A549 (cell line): ENCODE results near the gene CELF2. TPM values are rescaled to one million over a fixed set of nuclear protein-coding genes. Genes with fewer than 3 reads are reported as not detected.

Experiments used
- ATAC-seq, 2 experiments: fragments of 200-7000 bp in 1 of 2; fragments of >200 bp in 1 of 2; cut with Nextera tagmentation in 1 of 2; cut with Tn5 transposase in 1 of 2; 3 replicates each; pipeline versions ENCODE4 v1.8.0 to v1.9.1; 2018 to 2020; ENCODE audit warnings: mild to moderate bottlenecking in 1 of 2, moderate library complexity in 1 of 2
- CTCF ChIA-PET: fragments of 300-600 bp; sonication (Branson Sonifier 250); formaldehyde crosslinking; extraction: SDS; loops from one replicate; lab custom pipeline; 2021; ENCODE audit warnings: antibody characterized with exemption, inconsistent platforms; lab: Yijun Ruan, JAX
- POLR2A ChIA-PET: fragments of 350-600 bp; formaldehyde crosslinking; extraction: SDS; loops from one replicate; lab custom pipeline; 2021; ENCODE audit warnings: antibody characterized with exemption, inconsistent platforms; lab: Yijun Ruan, JAX
- DNase-seq, 2 experiments: peaks; one replicate each; pipeline versions ENCODE4 v3.0.0 to v3.0.0-alpha.2; 2011 to 2016; ENCODE audit warnings: low read depth in 1 of 2, low spot score in 1 of 2
- FAIRE-seq: peaks from 2 replicates; lab custom pipeline; 2011; peaks lifted over from hg19 to GRCh38; lab: Jason Lieb, UNC
- H3K27ac ChIP-seq, 2 experiments: fragments of >200 bp; sonication (Bioruptor Twin); formaldehyde crosslinking; 3 replicates each; pipeline ENCODE4 v1.5.1; 2016 to 2017
- H3K4me1 ChIP-seq: fragments of >200 bp; sonication (Bioruptor Twin); formaldehyde crosslinking; 3 replicates; pipeline ENCODE4 v1.6.1; 2016
- H3K4me2 ChIP-seq: fragments of >200 bp; sonication (Bioruptor Twin); formaldehyde crosslinking; 3 replicates; pipeline ENCODE4 v1.6.1; 2016
- H3K4me3 ChIP-seq: fragments of >200 bp; sonication (Bioruptor Twin); formaldehyde crosslinking; 3 replicates; pipeline ENCODE4 v1.5.1; 2016
- H3K9me3 ChIP-seq: fragments of >200 bp; sonication (Bioruptor Twin); formaldehyde crosslinking; 3 replicates; pipeline ENCODE4 v1.6.1; 2016
- ATOH8 ChIP-seq: fragments of 250-450 bp; sonication (Bioruptor Pico); IDR thresholded peaks from 2 replicates; pipeline ENCODE4 v1.5.0; 2020; ENCODE audit warnings: low read depth, mild to moderate bottlenecking, moderate library complexity
- BCL3 ChIP-seq: fragments of >200 bp; sonication (Bioruptor Twin); formaldehyde crosslinking; IDR thresholded peaks from 3 replicates; pipeline ENCODE4 v1.6.1; 2016
- CTCF ChIP-seq: fragments of >200 bp; sonication (Bioruptor Twin); formaldehyde crosslinking; IDR thresholded peaks from 3 replicates; pipeline ENCODE4 v1.5.1; 2016
- EP300 ChIP-seq, 2 experiments: fragments of >200 bp; sonication (Bioruptor Twin); formaldehyde crosslinking; IDR thresholded peaks; 2 replicates in 1 of 2; 3 replicates in 1 of 2; pipeline ENCODE4 v1.6.1; 2016 to 2017
- FOSL2 ChIP-seq, 2 experiments: fragments of 450-650 bp in 1 of 2; fragments of >200 bp in 1 of 2; sonication (Bioruptor Twin) in 1 of 2; formaldehyde crosslinking; IDR thresholded peaks; 2 replicates each; pipeline versions ENCODE4 v1.5.0 to v1.6.1; 2016 to 2020; ENCODE audit warnings: mild to moderate bottlenecking in 1 of 2, moderate library complexity in 1 of 2
- HMGXB4 ChIP-seq: fragments of 250-450 bp; sonication (Bioruptor Pico); IDR thresholded peaks from 2 replicates; pipeline ENCODE4 v1.5.0; 2021; ENCODE audit warnings: mild to moderate bottlenecking, moderate library complexity, borderline replicate concordance
- MAFK ChIP-seq: fragments of 450-650 bp; IDR thresholded peaks from 2 replicates; pipeline ENCODE4 v1.6.1; 2014; ENCODE audit not compliant: partially characterized antibody
- MAX ChIP-seq: IDR thresholded peaks from 2 replicates; pipeline ENCODE4 v1.6.1; 2012
- NFE2L2 ChIP-seq: fragments of 150-350 bp; conservative IDR thresholded peaks from 2 replicates; pipeline ENCODE4 v1.6.1; 2014; ENCODE audit warnings: low read length
- PHF8 ChIP-seq: fragments of 200-600 bp; sonication (generic); IDR thresholded peaks from 2 replicates; pipeline ENCODE4 v1.6.1; 2016; ENCODE audit warnings: low read depth, mild to moderate bottlenecking, antibody characterized with exemption, moderate library complexity, borderline replicate concordance
- POLR2A ChIP-seq: IDR thresholded peaks from 2 replicates; pipeline ENCODE4 v1.6.1; 2012; ENCODE audit warnings: mild to moderate bottlenecking, low read length
- REST ChIP-seq: fragments of 200-600 bp; sonication (generic); IDR thresholded peaks from 2 replicates; pipeline ENCODE4 v1.6.1; 2016; ENCODE audit warnings: antibody characterized with exemption, mild to moderate bottlenecking, moderate library complexity
- SREBF2 ChIP-seq: fragments of 450-650 bp; IDR thresholded peaks from 2 replicates; pipeline ENCODE4 v1.6.1; 2014; ENCODE audit warnings: mild to moderate bottlenecking, moderate library complexity
- ZC3H11A ChIP-seq: fragments of 450-650 bp; IDR thresholded peaks from 2 replicates; pipeline ENCODE4 v1.6.1; 2014; ENCODE audit warnings: antibody characterized with exemption, mild to moderate bottlenecking
- ZFP36 ChIP-seq: fragments of 450-650 bp; IDR thresholded peaks from 2 replicates; pipeline ENCODE4 v1.6.1; 2014; ENCODE audit warnings: borderline replicate concordance; ENCODE audit not compliant: partially characterized antibody
- ZNF302 ChIP-seq: fragments of 250-450 bp; sonication (Bioruptor Pico); IDR thresholded peaks from 2 replicates; pipeline ENCODE4 v1.9.0; 2021; ENCODE audit warnings: inconsistent platforms, mild to moderate bottlenecking, moderate library complexity
- WGBS: methylation state at CpG from one replicate; pipeline ENCODE4 v1.1.6; 2017; ENCODE audit errors: missing lambda C conversion rate; 5-methylcytosine and 5-hydroxymethylcytosine counted together
- polyA plus RNA-seq, 4 experiments: library from polyadenylated mRNA; depleted of rRNA in 3 of 4; stranded (reverse); fragments of >200 nt; fragmentation: RNase III in 1 of 4; extraction: RNeasy Plus Mini Kit Qiagen cat#74134 plus additional on column Dnase treatment in 1 of 4; gene quantifications; 2 replicates in 3 of 4; 3 replicates in 1 of 4; pipeline ENCODE4 v1.2.3, GENCODE V29; 2011 to 2017

CELF2 gene
- polyA plus RNA-seq, 2 of the 4 experiments (the other 2 are of a cell fraction) = 0.01 to 0.03 TPM

- WGBS = 23% methylated on average over 12 of the region's 12 CpGs
- no peak for DNase-seq
- TF ChIP-seq CTCF (no peak), HMGXB4 (CRISPR knock-in tag) (no peak), MAFK (no peak), SREBF2 (no peak), PHF8 (no peak), ZNF302 (CRISPR knock-in tag) (no peak), EP300 (IDR thresholded peaks at IDR 0.05) (no peak)
- Histone ChIP-seq H3K9me3 (no peaks in the 10 kb centered on the region), H3K4me1 (no peaks in the 10 kb centered on the region), H3K4me2 (no peak overlapping the region), H3K4me3 (no peak overlapping the region), H3K27ac (no peak overlapping the region)
- ATAC-seq = no peak
- no peak for FAIRE-seq
- CTCF ChIA-PET = no interaction called here
- POLR2A ChIA-PET = no interaction called here
Observed at GRCh38 chr10:11224792-11225416, 207.2 kb downstream of the CELF2 start.

- H3K9me3 ChIP-seq = no peaks in the 10 kb centered on the region
- H3K4me1 ChIP-seq = no peaks in the 10 kb centered on the region
- TF ChIP-seq HMGXB4 (CRISPR knock-in tag) (no peak), ZC3H11A (no peak), FOSL2 (IDR thresholded peaks at IDR 0.05) (no peak), FOSL2 (CRISPR knock-in tag; IDR thresholded peaks at IDR 0.05) (no peak), ATOH8 (CRISPR knock-in tag) (no peak), MAX (no peak), POLR2A (no peak), REST (no peak), BCL3 (no peak), ZFP36 (no peak), SREBF2 (no peak), NFE2L2 (no peak)
- ATAC-seq (no peak), DNase-seq (no peak), FAIRE-seq (no peak)
- H3K27ac ChIP-seq = no peak overlapping the region
- no peak overlapping the region for H3K4me2 ChIP-seq
- WGBS = 22% methylated on average over 5 of the region's 5 CpGs
- no peak overlapping the region for H3K4me3 ChIP-seq
- CTCF ChIA-PET = no interaction called here
- POLR2A ChIA-PET = no interaction called here
Observed at GRCh38 chr10:11225935-11226334, 208.3 kb downstream of the CELF2 start.
